HG03520 (cell line): Measurements from ENCODE around the gene SH3RF3.

Source experiments
- ATAC-seq: cut with Tn5 transposase; IDR thresholded peaks from one replicate; pipeline ENCODE4 v1.9.1; 2021; ENCODE audit warnings: mild to moderate bottlenecking, moderate library complexity; ENCODE audit not compliant: unreplicated experiment

Gene SH3RF3

GRCh38 chr2:109482361-109482861 is 353.4 kb downstream of the SH3RF3 start:
- ATAC-seq, result no peak

DNA sequence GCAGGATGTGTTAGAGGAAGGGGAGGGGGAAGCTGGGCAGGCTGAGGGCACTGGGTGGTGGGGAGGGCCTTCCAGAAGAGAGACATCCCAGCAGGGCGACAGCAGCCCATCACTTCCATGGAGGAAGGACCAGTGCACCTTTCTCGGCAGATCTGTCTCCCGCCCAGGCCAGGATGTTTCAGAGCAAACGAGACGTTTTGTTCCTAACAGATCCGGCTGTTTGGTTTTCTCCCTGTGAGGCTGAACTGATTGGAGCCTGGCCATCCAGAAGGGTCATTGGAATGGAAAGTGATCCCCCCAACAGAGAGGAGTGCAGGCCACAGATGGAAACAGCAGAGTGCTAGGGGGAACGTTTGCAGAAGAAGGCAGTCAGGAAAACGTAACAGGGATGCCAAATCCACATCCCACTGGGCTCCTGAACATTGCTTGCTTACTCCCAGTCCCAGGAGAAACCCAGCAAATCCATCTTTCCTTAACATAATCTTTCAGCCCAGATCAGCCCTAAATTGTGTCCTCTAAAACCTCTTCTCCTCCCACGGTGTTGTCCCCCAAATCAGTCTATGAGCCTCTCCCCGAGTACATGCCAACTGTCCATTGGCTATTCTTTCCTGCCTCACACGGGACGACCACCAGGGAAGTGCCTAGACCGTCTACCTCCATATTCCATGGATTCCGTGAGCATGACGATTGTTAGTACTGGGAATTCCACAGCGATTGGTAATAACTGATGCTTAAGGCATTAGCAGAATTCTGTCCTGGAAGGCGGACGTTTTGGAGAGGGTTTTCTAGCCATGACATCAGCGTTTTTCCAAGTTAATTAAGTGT is 357.9 kb downstream of the SH3RF3 start:
- ATAC-seq, result no peak

DNA sequence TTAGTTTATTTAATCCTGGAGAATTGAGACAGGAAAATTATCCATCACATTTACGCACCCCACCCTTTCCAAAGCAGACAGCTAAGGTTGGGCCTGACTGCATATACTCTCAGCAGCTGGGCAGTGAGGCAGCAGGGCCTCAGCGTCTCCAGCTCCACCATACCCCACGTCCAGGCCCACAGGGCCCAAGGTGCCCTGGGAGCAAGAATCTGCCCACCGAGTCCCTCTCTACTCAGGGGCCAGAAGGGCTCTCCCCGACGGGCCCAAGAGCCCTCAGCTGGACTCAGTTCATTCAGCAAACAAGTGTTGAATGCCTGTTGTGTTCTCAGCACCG is 358.5 kb downstream of the SH3RF3 start:
- no peak for ATAC-seq

DNA sequence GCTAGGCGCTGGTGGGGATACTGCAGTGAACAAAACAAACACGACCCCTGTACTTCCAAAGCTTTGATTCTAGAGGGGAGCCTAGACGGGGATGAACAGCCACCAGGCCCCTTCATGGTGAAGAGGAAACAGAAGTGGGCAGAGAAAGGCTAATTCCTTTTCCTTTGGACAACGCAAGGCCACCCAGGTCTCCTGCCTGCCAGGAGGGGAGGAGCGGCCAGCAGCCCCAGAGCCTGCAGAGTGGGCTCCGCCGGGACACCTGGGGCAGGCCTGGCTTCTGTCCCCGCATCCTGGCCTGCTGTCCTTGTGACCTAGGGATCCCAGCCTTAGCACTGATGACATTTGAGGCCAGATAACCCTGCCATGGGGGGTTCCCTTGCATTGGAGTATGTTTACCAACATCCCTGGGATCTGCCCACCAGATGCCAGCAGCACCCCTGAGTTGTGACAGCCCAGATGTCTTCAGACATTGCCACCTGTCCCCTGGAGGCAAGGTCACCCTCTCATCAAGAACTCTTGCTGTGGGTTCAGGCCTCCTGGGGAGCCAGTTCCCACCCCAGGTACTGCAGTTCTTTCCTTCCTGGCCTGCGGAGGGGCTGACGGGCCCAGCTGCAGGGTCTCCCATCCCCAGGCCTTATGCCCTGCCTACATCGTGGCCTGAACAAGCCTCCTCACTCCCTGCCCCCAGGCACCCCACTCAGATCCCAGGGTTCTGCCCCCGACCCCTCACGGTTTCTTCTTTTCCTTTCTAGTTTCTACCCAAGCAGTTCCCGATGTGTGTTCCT is 359.1 kb downstream of the SH3RF3 start:
- ATAC-seq, result no peak

GRCh38 chr2:109489296-109489695 is 360.3 kb downstream of the SH3RF3 start:
- no peak for ATAC-seq

GRCh38 chr2:109493176-109493935 is 364.4 kb downstream of the SH3RF3 start:
- ATAC-seq, result no peak

GRCh38 chr2:109494351-109494750 is 365.3 kb downstream of the SH3RF3 start:
- ATAC-seq, result no peak

GRCh38 chr2:109497463-109497862 is 368.5 kb downstream of the SH3RF3 start:
- no peak for ATAC-seq

- no peak for ATAC-seq
Observed at GRCh38 chr2:109497911-109498870, 369.2 kb downstream of the SH3RF3 start.

DNA sequence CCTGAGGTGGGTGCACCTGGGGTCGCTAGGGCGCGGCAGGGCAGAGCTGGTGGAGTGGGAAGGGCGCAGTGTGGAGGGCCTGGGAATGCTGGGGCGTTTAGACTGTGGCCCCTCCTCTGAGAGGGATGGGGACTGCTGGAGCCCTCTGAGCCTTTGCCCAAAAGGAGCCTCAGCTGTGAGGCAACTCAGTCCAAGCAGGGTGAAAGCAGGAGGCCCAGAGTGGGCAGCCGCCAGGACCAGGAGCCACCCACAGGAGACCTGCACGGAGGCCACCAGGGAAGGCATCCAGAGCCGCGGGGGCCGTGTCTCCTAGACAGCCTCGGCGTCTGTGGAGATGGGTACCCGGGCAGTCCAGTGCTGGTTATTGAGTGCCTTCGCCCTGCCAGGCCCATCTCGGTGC is 369.9 kb downstream of the SH3RF3 start:
- ATAC-seq, result no peak

- no peak for ATAC-seq
Observed at GRCh38 chr2:109499566-109499965, 370.6 kb downstream of the SH3RF3 start.

DNA sequence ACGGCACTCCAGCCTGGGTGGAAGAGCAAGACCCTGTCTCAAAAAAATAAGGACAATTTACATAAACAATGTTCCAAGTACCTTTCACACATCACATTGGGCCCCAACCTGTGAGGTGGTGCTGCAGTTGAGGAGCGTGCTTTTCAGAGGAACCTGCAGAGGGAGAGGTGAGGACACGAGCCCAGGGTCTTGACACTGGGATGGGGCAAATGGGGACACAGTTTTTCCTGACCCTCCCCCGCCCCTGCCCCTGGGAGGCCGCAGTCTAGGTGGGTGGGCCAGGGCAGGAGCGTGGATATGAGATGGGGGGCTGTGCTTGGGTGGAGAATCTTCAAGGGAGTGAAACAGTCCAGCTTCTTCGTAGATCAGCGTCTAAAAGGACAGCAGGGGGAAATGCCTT is 371.9 kb downstream of the SH3RF3 start:
- no peak for ATAC-seq

- ATAC-seq, result no peak
Observed at GRCh38 chr2:109501461-109501860, 372.5 kb downstream of the SH3RF3 start.

DNA sequence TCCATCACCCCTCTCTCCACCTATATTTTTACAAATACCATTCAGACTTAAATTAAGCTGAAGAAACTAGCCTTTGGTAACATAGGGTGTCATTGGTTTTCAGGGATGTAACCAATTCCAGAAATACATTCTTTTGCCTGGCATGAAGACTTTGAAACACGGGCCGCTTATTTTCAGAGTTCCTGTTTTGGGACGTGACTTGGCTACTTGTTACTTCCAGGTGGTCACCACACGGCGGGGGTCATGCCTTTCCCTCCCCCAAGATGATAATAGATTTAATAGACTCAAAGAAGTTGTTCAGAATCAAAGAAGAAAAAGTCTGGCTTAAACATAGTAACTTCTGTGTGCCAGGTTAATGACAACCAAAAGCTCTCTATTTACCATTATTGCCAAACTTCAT is 374.2 kb downstream of the SH3RF3 start:
- ATAC-seq, result no peak

- no peak for ATAC-seq
Observed at GRCh38 chr2:109507217-109507616, 378.2 kb downstream of the SH3RF3 start.

- ATAC-seq, result no peak
Observed at GRCh38 chr2:109507828-109508227, 378.8 kb downstream of the SH3RF3 start.

- no peak for ATAC-seq
Observed at GRCh38 chr2:109508556-109508955, 379.6 kb downstream of the SH3RF3 start.

GRCh38 chr2:109510136-109511028 is 381.4 kb downstream of the SH3RF3 start:
- no peak for ATAC-seq

- ATAC-seq, result no peak
Observed at GRCh38 chr2:109511168-109511567, 382.2 kb downstream of the SH3RF3 start.
